Type B pancreatic cell (in vitro differentiated cells): ENCODE data around the gene PRR5L. TPM values are rescaled to one million over a fixed set of nuclear protein-coding genes. Genes with fewer than 3 reads are reported as not detected.

Experiments
- DNase-seq: peaks from one replicate; pipeline ENCODE4 v3.0.0; 2021; ENCODE audit warnings: mixed read lengths; ENCODE audit not compliant: unreplicated experiment; ENCODE audit errors: extremely low spot score
- H3K27ac Mint-ChIP-seq: 2 replicates; pipeline ENCODE4 v1.8.0; 2021; ENCODE audit warnings: mild to moderate bottlenecking, mixed read lengths
- H3K27me3 Mint-ChIP-seq: 2 replicates; pipeline ENCODE4 v1.8.0; 2021; ENCODE audit warnings: mixed read lengths
- H3K36me3 Mint-ChIP-seq: 2 replicates; pipeline ENCODE4 v1.8.0; 2021; ENCODE audit warnings: mixed read lengths
- H3K4me1 Mint-ChIP-seq: one replicate; pipeline ENCODE4 v1.8.0; 2021; ENCODE audit warnings: mixed read lengths; ENCODE audit not compliant: unreplicated experiment
- H3K4me3 Mint-ChIP-seq: 2 replicates; pipeline ENCODE4 v1.8.0; 2021; ENCODE audit warnings: mild to moderate bottlenecking, mixed read lengths
- H3K9me3 Mint-ChIP-seq: 2 replicates; pipeline ENCODE4 v1.8.0; 2021; ENCODE audit warnings: mixed read lengths
- total RNA-seq: library from RNA; stranded (reverse); gene quantifications from 2 replicates; pipeline ENCODE4 v1.2.1, GENCODE V29; 2021; ENCODE audit warnings: low replicate concordance
- TF ChIP-seq, protein P1 (sequence below): fragments of 200-600 bp; sonication (generic); conservative IDR thresholded peaks from 2 replicates; pipeline ENCODE4 v1.5.0; 2021; ENCODE audit warnings: antibody characterized with exemption, mild to moderate bottlenecking

PRR5L gene
- total RNA-seq, 1 donor from 2014 or later = 11.0 TPM

DNA sequence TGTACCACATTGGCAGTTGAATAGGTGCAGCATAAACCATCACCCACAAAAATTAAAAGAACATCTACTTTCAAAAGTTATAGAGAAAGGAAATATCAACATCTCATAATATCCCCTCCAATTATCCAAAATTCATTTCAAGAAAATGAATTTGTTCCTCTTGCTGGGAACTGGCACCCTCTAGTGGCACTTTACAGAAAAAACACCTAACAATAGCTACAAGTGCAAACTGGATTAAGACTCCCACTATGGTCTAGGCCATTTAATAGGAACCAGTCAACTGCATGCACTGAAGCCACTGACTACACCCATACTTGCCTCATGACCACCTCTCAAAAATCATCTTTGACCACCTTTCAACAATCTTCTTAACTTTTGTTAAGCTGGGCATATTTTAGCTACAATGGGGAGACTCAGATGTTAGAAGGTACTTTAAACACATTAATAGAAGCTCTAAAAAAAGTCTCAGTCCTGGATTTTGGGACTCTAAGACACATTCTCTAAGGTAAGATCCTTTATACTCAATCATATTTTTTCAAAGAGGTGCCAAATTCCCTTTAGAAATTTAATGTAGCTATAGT is 196.7 kb downstream of the PRR5L start:
- no peaks in the 10 kb centered on the region for H3K4me1 Mint-ChIP-seq
- no peak overlapping the region for H3K4me3 Mint-ChIP-seq
- TF ChIP-seq, protein P1, sequence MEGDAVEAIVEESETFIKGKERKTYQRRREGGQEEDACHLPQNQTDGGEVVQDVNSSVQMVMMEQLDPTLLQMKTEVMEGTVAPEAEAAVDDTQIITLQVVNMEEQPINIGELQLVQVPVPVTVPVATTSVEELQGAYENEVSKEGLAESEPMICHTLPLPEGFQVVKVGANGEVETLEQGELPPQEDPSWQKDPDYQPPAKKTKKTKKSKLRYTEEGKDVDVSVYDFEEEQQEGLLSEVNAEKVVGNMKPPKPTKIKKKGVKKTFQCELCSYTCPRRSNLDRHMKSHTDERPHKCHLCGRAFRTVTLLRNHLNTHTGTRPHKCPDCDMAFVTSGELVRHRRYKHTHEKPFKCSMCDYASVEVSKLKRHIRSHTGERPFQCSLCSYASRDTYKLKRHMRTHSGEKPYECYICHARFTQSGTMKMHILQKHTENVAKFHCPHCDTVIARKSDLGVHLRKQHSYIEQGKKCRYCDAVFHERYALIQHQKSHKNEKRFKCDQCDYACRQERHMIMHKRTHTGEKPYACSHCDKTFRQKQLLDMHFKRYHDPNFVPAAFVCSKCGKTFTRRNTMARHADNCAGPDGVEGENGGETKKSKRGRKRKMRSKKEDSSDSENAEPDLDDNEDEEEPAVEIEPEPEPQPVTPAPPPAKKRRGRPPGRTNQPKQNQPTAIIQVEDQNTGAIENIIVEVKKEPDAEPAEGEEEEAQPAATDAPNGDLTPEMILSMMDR = peak; percentile 96
- DNase-seq = no peak
- H3K9me3 Mint-ChIP-seq = no peaks in the 10 kb centered on the region
- no peak overlapping the region for H3K27ac Mint-ChIP-seq
- H3K27me3 Mint-ChIP-seq = no peaks in the 10 kb centered on the region
- H3K36me3 Mint-ChIP-seq = peaks cover 41% of the 10 kb centered on the region

DNA sequence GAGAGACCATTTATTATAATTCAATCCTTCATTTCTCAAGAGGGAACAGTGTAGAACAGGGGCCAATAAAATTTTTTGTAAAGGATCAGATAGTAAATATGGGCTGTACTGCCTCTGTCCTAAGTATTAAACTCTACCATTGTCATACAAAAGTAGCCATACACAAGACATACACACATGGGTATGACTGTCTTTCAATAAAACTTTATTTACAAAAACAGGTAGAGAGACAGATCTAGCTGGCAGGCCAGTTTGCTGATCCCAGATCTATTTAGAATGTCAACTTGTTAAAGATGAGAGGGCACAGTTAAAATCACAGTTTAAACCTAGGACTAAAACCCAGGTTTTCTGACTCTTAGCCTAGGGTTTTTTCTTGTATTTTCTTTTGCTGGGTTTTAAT is 197.2 kb downstream of the PRR5L start:
- no peaks in the 10 kb centered on the region for H3K9me3 Mint-ChIP-seq
- peaks cover 38% of the 10 kb centered on the region for H3K36me3 Mint-ChIP-seq
- TF ChIP-seq, protein P1 = no peak
- no peak overlapping the region for H3K4me3 Mint-ChIP-seq
- no peaks in the 10 kb centered on the region for H3K27me3 Mint-ChIP-seq
- DNase-seq = no peak
- no peak overlapping the region for H3K27ac Mint-ChIP-seq
- H3K4me1 Mint-ChIP-seq = no peaks in the 10 kb centered on the region

DNA sequence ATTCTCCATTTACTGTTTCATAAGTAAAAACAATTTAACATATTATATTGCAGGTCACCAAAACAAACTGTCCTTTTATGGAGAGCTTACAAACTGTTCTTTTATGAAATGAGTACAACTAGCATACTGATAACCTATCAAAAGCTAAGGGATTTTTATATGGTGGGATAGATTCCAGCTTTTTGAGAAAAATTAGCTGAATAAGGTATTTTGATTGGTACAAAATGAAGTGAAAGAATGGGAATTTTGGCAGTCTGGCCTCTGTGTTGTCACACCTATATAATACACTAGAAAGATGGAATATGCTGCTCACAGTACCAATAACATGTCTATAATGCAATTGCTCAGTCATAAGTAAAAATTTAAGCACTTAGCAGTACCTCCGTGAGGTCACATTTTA is 202.6 kb downstream of the PRR5L start:
- TF ChIP-seq, protein P1 = no peak
- Mint-ChIP-seq H3K4me1 (peaks cover 4% of the 10 kb centered on the region), H3K36me3 (peaks cover 26% of the 10 kb centered on the region), H3K27me3 (no peaks in the 10 kb centered on the region), H3K4me3 (no peak overlapping the region), H3K9me3 (no peaks in the 10 kb centered on the region), H3K27ac (no peak overlapping the region)
- no peak for DNase-seq

DNA sequence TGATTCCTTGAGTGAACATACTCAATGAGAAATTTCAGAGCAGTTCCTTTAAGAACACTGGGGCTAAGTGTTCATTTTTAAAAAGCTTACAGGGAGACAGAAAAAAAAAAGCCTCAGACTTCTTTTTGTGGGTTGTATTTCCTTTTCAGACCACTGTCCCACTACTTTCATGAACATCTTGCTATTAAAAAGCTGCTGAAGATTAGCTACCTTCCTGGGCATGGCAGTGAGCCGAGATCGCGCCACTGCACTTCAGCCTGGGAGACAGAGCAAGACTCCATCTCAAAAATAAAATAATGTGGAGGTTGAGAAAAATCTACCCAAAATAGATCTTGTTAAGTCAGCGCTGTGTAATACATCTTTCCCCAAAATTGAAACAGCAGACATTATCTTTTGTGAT is 203.2 kb downstream of the PRR5L start:
- H3K9me3 Mint-ChIP-seq = no peaks in the 10 kb centered on the region
- no peak overlapping the region for H3K4me3 Mint-ChIP-seq
- H3K36me3 Mint-ChIP-seq = peaks cover 26% of the 10 kb centered on the region
- H3K4me1 Mint-ChIP-seq = peaks cover 4% of the 10 kb centered on the region
- DNase-seq = no peak
- H3K27me3 Mint-ChIP-seq = no peaks in the 10 kb centered on the region
- TF ChIP-seq, protein P1 = no peak
- H3K27ac Mint-ChIP-seq = no peak overlapping the region

DNA sequence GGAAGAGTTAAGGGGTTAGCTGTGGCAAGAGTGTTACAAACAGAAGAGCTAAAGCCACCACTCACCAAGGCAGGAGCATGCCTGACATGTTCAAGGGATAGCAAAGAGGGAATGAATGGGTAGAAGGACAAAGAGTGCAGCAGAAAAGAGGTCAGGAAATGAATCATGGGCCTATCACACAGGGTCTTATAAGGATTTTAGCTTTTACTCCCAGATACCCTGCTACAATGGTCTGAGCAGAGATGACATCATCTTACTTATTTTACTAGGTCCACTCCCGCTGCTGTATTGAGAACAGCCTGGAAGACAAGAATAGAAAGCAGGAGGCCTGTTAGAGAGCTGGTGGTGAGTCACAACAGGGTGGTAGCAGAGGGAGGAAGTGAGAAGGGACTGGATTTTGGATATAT is 204.2 kb downstream of the PRR5L start:
- Mint-ChIP-seq H3K4me1 (peaks cover 4% of the 10 kb centered on the region), H3K27ac (peak overlapping the region; percentile 16), H3K9me3 (no peaks in the 10 kb centered on the region), H3K4me3 (no peak overlapping the region), H3K36me3 (peaks cover 26% of the 10 kb centered on the region), H3K27me3 (no peaks in the 10 kb centered on the region)
- TF ChIP-seq, protein P1 = no peak
- no peak for DNase-seq

DNA sequence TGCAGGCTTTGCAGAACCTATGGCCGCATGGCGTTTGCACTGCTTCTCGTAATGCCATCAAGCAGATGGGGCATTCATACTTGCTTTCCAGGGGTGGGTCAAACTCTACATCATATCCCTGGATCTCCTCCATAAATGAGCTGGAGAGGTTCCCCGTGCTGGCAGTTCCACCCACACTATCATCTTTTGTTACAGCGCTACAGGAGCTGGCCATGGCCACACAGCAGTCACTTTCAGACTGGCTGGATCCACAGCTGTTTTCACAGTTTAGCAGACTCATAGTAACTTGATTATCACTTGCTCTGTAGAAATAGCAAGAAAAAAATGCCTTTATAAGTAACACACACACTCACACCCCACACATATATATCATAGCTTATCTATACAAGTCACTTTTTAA is 205.1 kb downstream of the PRR5L start:
- Mint-ChIP-seq H3K27ac (no peak overlapping the region), H3K9me3 (no peaks in the 10 kb centered on the region), H3K4me3 (no peak overlapping the region), H3K36me3 (peaks cover 26% of the 10 kb centered on the region), H3K27me3 (no peaks in the 10 kb centered on the region), H3K4me1 (peaks cover 4% of the 10 kb centered on the region)
- TF ChIP-seq, protein P1 = no peak
- no peak for DNase-seq
